K562 (cell line): ENCODE data around the gene EHBP1.

Experiments
- ESRRA ChIP-seq: fragments of 450-650 bp; IDR thresholded peaks from 2 replicates; pipeline ENCODE4 v1.6.1; 2014; ENCODE audit warnings: low read depth, mild to moderate bottlenecking, moderate library complexity, borderline replicate concordance
- FOXM1 ChIP-seq, 2 experiments: fragments of 450-650 bp in 1 of 2; sonication (generic) in 1 of 2; formaldehyde crosslinking in 1 of 2; IDR thresholded peaks; 2 replicates each; pipeline versions ENCODE4 v1.6.1 to v1.9.0; 2017 to 2022; ENCODE audit warnings: low read depth in 2 of 2, mild to moderate bottlenecking in 2 of 2, missing genetic modification reagents in 1 of 2, moderate library complexity in 1 of 2
- MAZ ChIP-seq, 2 experiments: fragments of 450-650 bp in 1 of 2; sonication (generic) in 1 of 2; formaldehyde crosslinking; IDR thresholded peaks in 1 of 2; conservative IDR thresholded peaks in 1 of 2; 2 replicates each; pipeline versions ENCODE4 v1.4.0 to v1.5.0; 2020; ENCODE audit warnings: mild to moderate bottlenecking in 1 of 2, missing genetic modification reagents in 1 of 2
- NR1H2 ChIP-seq: sonication (generic); formaldehyde crosslinking; IDR thresholded peaks from 2 replicates; pipeline ENCODE4 v1.4.0; 2020; ENCODE audit warnings: mild to moderate bottlenecking, missing genetic modification reagents
- POLR2AphosphoS5 ChIP-seq: IDR thresholded peaks from 2 replicates; pipeline ENCODE4 v1.6.1; 2011; ENCODE audit warnings: mild to moderate bottlenecking, low read depth, low read length, moderate library complexity; ENCODE audit not compliant: control insufficient read depth, insufficient read depth
- TAF1 ChIP-seq: IDR thresholded peaks from 2 replicates; pipeline ENCODE4 v1.6.1; 2011; ENCODE audit warnings: mild to moderate bottlenecking, low read length, moderate library complexity; ENCODE audit not compliant: insufficient read depth, control insufficient read depth, severe bottlenecking; ENCODE audit errors: extremely low read depth
- XRCC3 ChIP-seq: fragments of 450-650 bp; IDR thresholded peaks from 2 replicates; pipeline ENCODE4 v1.6.1; 2017; ENCODE audit warnings: mild to moderate bottlenecking, moderate library complexity
- ZNF561 ChIP-seq: fragments of 450-650 bp; formaldehyde crosslinking; conservative IDR thresholded peaks from 2 replicates; pipeline ENCODE4 v1.4.0; 2020; ENCODE audit warnings: mild to moderate bottlenecking, moderate library complexity
- TF ChIP-seq, protein P1 (sequence below), 3 experiments: IDR thresholded peaks in 2 of 3; conservative IDR thresholded peaks in 1 of 3; 2 replicates each; pipeline ENCODE4 v1.5.1; 2011 to 2012; ENCODE audit warnings: low read length in 3 of 3, mild to moderate bottlenecking in 3 of 3, control low read depth in 2 of 3, improper control_type of control experiment in 1 of 3, inconsistent platforms in 1 of 3, low read depth in 1 of 3, mixed read lengths in 1 of 3, moderate library complexity in 1 of 3; ENCODE audit not compliant: insufficient read depth in 2 of 3
- TF ChIP-seq, protein P2 (sequence below): conservative IDR thresholded peaks from 2 replicates; pipeline ENCODE4 v1.6.1; 2011; ENCODE audit warnings: low read depth, mild to moderate bottlenecking, low read length; ENCODE audit not compliant: control insufficient read depth
- TF ChIP-seq, protein P3 (sequence below), 2 experiments: IDR thresholded peaks; 2 replicates each; pipeline ENCODE4 v1.6.1; 2011; ENCODE audit warnings: borderline replicate concordance in 1 of 2, control low read depth in 1 of 2, low read depth in 1 of 2, low read length in 1 of 2, mild to moderate bottlenecking in 1 of 2, mixed read lengths in 1 of 2, moderate library complexity in 1 of 2; ENCODE audit not compliant: insufficient read depth in 1 of 2, insufficient read length in 1 of 2, poor library complexity in 1 of 2, severe bottlenecking in 1 of 2; ENCODE audit errors: extremely low read depth in 1 of 2
- TF ChIP-seq, protein P4 (sequence below): sonication (generic); formaldehyde crosslinking; IDR thresholded peaks from 2 replicates; pipeline ENCODE4 v1.9.0; 2022; ENCODE audit warnings: mild to moderate bottlenecking, missing genetic modification reagents
- TF ChIP-seq, protein P5 (sequence below): fragments of 450-650 bp; IDR thresholded peaks from 2 replicates; pipeline ENCODE4 v1.6.1; 2018; ENCODE audit warnings: mild to moderate bottlenecking, low read depth; ENCODE audit not compliant: partially characterized antibody

DNA sequence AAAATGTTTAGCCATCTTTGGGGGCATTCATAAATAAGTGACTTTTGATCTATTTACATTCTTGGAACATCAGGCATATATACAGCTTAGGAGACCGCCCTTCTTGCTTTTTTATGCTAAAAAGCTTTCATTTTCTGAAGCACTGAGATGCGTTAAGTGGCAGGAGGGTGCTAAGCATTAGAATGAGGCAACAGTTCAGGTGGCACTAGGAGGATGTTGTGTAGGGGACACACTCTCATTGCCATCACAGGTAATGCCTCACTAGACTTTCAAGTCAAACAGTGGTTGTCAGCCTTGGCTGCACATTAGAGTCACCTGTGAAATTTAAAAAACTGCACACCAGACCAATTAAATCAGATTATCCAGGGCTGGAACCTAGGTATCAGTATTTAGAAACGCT lies 39.1 kb downstream of the EHBP1 start:
- TF ChIP-seq, protein P1, sequence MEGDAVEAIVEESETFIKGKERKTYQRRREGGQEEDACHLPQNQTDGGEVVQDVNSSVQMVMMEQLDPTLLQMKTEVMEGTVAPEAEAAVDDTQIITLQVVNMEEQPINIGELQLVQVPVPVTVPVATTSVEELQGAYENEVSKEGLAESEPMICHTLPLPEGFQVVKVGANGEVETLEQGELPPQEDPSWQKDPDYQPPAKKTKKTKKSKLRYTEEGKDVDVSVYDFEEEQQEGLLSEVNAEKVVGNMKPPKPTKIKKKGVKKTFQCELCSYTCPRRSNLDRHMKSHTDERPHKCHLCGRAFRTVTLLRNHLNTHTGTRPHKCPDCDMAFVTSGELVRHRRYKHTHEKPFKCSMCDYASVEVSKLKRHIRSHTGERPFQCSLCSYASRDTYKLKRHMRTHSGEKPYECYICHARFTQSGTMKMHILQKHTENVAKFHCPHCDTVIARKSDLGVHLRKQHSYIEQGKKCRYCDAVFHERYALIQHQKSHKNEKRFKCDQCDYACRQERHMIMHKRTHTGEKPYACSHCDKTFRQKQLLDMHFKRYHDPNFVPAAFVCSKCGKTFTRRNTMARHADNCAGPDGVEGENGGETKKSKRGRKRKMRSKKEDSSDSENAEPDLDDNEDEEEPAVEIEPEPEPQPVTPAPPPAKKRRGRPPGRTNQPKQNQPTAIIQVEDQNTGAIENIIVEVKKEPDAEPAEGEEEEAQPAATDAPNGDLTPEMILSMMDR (IDR thresholded peaks at IDR 0.05 in 2 of 3, conservative IDR thresholded peaks at IDR 0.05 in 1 of 3; ENCODE audit: insufficient read depth in 2 of 3, low read depth in 1 of 3, low read length in 3 of 3): no peak
- no peak for TF ChIP-seq MAZ (CRISPR knock-in tag; conservative IDR thresholded peaks at IDR 0.05 in 1 of 2, IDR thresholded peaks at IDR 0.05 in 1 of 2)
- TF ChIP-seq FOXM1 (IDR thresholded peaks at IDR 0.05; ENCODE audit: low read depth): no peak
- no peak for TF ChIP-seq FOXM1 (CRISPR knock-in tag; IDR thresholded peaks at IDR 0.05; ENCODE audit: low read depth)
- TF ChIP-seq, protein P2, sequence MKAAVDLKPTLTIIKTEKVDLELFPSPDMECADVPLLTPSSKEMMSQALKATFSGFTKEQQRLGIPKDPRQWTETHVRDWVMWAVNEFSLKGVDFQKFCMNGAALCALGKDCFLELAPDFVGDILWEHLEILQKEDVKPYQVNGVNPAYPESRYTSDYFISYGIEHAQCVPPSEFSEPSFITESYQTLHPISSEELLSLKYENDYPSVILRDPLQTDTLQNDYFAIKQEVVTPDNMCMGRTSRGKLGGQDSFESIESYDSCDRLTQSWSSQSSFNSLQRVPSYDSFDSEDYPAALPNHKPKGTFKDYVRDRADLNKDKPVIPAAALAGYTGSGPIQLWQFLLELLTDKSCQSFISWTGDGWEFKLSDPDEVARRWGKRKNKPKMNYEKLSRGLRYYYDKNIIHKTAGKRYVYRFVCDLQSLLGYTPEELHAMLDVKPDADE: no peak
- no peak for TF ChIP-seq ZNF561
- no peak for TF ChIP-seq TAF1
- TF ChIP-seq POLR2AphosphoS5: no peak
- TF ChIP-seq NR1H2 (CRISPR knock-in tag): no peak
- TF ChIP-seq, protein P3, sequence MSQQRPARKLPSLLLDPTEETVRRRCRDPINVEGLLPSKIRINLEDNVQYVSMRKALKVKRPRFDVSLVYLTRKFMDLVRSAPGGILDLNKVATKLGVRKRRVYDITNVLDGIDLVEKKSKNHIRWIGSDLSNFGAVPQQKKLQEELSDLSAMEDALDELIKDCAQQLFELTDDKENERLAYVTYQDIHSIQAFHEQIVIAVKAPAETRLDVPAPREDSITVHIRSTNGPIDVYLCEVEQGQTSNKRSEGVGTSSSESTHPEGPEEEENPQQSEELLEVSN (IDR thresholded peaks at IDR 0.05; ENCODE audit: borderline replicate concordance in 1 of 2, extremely low read depth in 1 of 2, insufficient read depth in 1 of 2, insufficient read length in 1 of 2, low read depth in 1 of 2, low read length in 1 of 2, poor library complexity in 1 of 2, severe bottlenecking in 1 of 2): no peak
- TF ChIP-seq, protein P4, sequence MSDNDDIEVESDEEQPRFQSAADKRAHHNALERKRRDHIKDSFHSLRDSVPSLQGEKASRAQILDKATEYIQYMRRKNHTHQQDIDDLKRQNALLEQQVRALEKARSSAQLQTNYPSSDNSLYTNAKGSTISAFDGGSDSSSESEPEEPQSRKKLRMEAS (CRISPR knock-in tag): no peak
- TF ChIP-seq XRCC3: no peak
- TF ChIP-seq ESRRA: no peak
- TF ChIP-seq, protein P5, sequence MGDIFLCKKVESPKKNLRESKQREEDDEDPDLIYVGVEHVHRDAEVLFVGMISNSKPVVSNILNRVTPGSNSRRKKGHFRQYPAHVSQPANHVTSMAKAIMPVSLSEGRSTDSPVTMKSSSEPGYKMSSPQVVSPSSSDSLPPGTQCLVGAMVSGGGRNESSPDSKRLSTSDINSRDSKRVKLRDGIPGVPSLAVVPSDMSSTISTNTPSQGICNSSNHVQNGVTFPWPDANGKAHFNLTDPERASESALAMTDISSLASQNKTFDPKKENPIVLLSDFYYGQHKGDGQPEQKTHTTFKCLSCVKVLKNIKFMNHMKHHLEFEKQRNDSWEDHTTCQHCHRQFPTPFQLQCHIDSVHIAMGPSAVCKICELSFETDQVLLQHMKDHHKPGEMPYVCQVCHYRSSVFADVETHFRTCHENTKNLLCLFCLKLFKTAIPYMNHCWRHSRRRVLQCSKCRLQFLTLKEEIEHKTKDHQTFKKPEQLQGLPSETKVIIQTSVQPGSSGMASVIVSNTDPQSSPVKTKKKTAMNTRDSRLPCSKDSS: no peak
